Erythroblast (primary cell): ENCODE data around the gene TSC1.

Experiments used
- GATA1 ChIP-seq: IDR thresholded peaks from 2 replicates; pipeline ENCODE4 v1.6.1; 2011; ENCODE audit warnings: low read depth, mild to moderate bottlenecking, control low read depth, low read length, moderate library complexity
- POLR2A ChIP-seq: IDR thresholded peaks from 2 replicates; pipeline ENCODE4 v1.6.1; 2011; ENCODE audit warnings: mild to moderate bottlenecking, low read length

DNA sequence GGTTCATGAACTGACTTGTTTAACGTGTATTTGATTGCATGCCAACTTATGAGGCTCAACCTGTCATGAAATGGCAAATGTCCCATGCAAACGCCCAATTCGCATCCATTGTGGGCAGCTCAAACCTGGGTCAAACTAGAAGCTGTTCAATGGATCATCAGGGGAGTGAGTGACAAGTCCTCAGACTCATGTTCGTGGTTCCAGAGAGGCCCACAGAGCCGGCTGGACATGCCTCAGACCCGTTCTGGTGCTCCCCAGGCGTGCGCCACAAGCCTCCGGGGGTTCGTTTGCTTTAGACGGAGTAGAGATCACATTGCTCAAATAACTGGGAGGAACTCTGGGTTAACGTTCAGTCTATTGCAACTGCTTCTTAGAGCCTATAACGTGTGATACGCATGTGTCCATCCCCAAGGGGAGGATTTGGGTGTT, 49.1 kb upstream of the TSC1 start:
- TF ChIP-seq POLR2A (no peak), GATA1 (no peak)
